Measurements from ENCODE around the gene EHD4. TPM values are rescaled to one million over a fixed set of nuclear protein-coding genes. Genes with fewer than 3 reads are reported as not detected.

The EHD4 gene
- total RNA-seq, 2 donors from 2014 or later, result 18.4 to 22.6 TPM

GRCh38 chr15:41853831-41854230, 118.5 kb downstream of the EHD4 start:
- Histone ChIP-seq H3K4me3 (no peak overlapping the region), H3K27ac (no peak overlapping the region), H3K27me3 (replicated peaks; ENCODE audit: insufficient read depth) (no peaks in the 10 kb centered on the region), H3K36me3 (no peaks in the 10 kb centered on the region), H3K9me3 (no peaks in the 10 kb centered on the region), H3K4me1 (replicated peaks) (no peaks in the 10 kb centered on the region)
- no peak for DNase-seq (ENCODE audit: low spot score)
- no peak for TF ChIP-seq POLR2A (IDR thresholded peaks at IDR 0.05)
- TF ChIP-seq POLR2AphosphoS5 (IDR thresholded peaks at IDR 0.05), result no peak
- TF ChIP-seq CTCF (IDR thresholded peaks at IDR 0.05), result no peak
- intact Hi-C loops (cut with DNase I), result no loop called here
- WGBS, result 83% methylated on average over 10 of the region's 10 CpGs

DNA sequence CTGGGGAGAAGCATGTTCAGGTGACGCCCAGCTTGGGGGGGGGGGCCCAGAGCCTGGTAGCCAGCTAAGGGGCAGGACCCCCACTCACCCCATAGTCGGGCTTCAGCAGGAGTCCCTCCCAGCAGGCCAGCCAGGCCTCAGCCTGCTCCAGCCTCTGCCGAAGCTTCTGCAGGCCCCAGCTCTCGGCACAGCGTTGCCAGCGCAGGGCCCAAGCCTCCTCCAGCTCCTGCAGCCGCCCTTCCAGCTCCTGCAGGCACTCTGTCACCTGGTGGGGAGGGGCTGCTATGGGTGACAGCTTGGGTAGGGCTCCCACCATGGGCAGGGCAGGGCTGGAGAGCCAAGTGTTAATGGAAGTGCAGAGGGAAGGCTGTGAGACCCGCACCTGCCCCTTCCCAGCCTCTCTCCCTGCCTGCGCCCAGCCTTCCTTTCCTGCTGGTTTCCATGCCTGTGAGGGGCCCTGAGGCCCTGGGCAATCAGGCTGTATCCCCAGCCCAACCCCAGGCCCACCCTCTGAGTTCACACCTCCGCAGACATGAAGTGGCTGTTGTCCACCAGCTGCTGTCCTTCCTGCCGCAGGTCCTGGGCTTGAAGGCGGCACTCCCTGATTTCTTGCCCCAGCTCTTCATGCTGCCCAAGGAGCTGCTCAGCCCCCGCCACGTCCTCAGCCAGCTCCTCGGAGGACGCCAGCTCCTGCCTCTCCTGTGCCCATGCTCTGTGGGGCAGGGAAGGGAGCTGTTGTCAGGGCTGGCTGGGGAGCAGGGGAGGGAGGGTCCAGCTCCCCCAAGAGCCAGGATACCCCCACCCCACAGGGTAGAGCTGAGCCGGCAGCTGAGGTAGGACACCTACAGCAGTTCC, 119.4 kb downstream of the EHD4 start:
- peaks cover 2 to 3% of the 10 kb centered on the region in 2 donors for H3K36me3 ChIP-seq
- intact Hi-C loops (cut with DNase I), result no loop called here
- no peaks in the 10 kb centered on the region for H3K9me3 ChIP-seq
- TF ChIP-seq CTCF (IDR thresholded peaks at IDR 0.05) (no peak), POLR2AphosphoS5 (IDR thresholded peaks at IDR 0.05) (no peak), POLR2A (IDR thresholded peaks at IDR 0.05) (no peak)
- no peak overlapping the region for H3K27ac ChIP-seq
- DNase-seq (ENCODE audit: low spot score), result no peak
- no peaks in the 10 kb centered on the region for H3K27me3 ChIP-seq (replicated peaks; ENCODE audit: insufficient read depth)
- no peaks in the 10 kb centered on the region for H3K4me1 ChIP-seq (replicated peaks)
- no peak overlapping the region for H3K4me3 ChIP-seq
- 65% methylated on average over 17 of the region's 17 CpGs for WGBS

DNA sequence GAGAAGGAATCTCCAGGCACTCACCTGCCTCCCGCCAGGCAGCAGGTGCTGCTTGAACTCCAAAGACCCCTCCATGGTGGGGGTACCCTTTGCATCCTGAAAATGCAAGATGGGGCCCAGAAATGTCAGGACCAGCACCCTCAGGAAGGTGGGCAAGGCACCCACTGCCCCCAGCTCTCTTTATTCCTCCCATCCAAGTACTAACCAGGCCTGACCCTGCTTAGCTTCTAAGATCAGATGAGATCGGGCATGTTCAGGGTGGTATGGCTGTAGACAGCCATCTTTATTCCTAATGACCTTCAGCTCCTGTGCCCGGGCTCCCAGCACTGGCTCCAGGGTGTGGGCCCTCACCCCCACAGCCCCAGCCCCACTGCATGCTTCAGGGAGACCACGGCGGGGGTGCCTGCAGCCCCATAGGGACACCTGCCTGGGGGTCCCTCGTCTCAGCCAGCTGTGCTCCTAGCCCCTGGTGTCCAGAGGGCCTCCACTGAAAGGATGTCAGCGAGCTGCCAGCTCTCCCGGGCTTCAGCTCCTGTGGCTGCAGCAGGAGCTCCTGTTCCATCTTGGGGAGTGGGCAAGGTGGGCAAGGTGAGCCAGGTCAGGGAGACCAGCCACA, 120.5 kb downstream of the EHD4 start:
- no peak overlapping the region for H3K4me3 ChIP-seq
- H3K27ac ChIP-seq, result no peak overlapping the region
- no peaks in the 10 kb centered on the region for H3K4me1 ChIP-seq (replicated peaks)
- intact Hi-C loops (cut with DNase I), result no loop called here
- 75% methylated on average over 8 of the region's 8 CpGs for WGBS
- no peak for TF ChIP-seq POLR2AphosphoS5 (IDR thresholded peaks at IDR 0.05)
- no peak for TF ChIP-seq POLR2A (IDR thresholded peaks at IDR 0.05)
- no peak for TF ChIP-seq CTCF (IDR thresholded peaks at IDR 0.05)
- H3K36me3 ChIP-seq, result peaks cover 2 to 11% of the 10 kb centered on the region in 2 donors
- no peaks in the 10 kb centered on the region for H3K9me3 ChIP-seq
- no peak for DNase-seq (ENCODE audit: low spot score)
- H3K27me3 ChIP-seq (replicated peaks; ENCODE audit: insufficient read depth), result no peaks in the 10 kb centered on the region

DNA sequence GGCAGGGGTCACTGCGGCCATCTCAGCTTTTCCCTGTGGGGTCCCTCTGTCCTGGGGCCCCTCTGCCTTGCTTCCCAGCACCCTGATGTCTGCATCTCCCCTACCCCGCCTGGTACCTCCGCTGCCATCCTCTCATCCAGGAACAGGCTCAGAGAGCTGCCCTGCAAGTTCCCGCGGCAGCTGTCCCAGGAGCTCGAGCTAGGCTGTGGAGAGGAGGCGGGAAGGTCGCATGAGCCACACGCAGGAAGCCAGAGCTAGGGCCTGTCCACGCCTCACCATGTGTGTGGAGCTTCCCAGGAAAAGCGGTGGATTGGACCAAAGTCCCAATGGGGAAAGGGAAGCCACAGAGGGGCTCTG, 121.2 kb downstream of the EHD4 start:
- 59% methylated on average over 11 of the region's 11 CpGs for WGBS
- no peaks in the 10 kb centered on the region for H3K9me3 ChIP-seq

More for the DNA sequence above, 121.2 kb downstream of the EHD4 start:
- Histone ChIP-seq H3K27ac (no peak overlapping the region), H3K4me1 (replicated peaks) (no peaks in the 10 kb centered on the region), H3K27me3 (replicated peaks; ENCODE audit: insufficient read depth) (no peaks in the 10 kb centered on the region), H3K4me3 (no peak overlapping the region), H3K36me3 (peaks cover 2 to 12% of the 10 kb centered on the region in 2 donors)
- no peak for TF ChIP-seq POLR2A (IDR thresholded peaks at IDR 0.05)
- no peak for TF ChIP-seq POLR2AphosphoS5 (IDR thresholded peaks at IDR 0.05)
- TF ChIP-seq CTCF (IDR thresholded peaks at IDR 0.05), result no peak
- no peak for DNase-seq (ENCODE audit: low spot score)
- intact Hi-C loops (cut with DNase I), result no loop called here
